Left hindlimb (tissue), 1 donor: ENCODE data around the gene MAGEA9B.
"Not testable (repeated sequence)": the region's sequence is repeated elsewhere in the genome, so short reads cannot be mapped to it uniquely, and the experiment has no call there.

Source experiments
- DNase-seq: peaks from one replicate; pipeline ENCODE4 v3.0.0-alpha.2; 2018

MAGEA9B gene

DNA sequence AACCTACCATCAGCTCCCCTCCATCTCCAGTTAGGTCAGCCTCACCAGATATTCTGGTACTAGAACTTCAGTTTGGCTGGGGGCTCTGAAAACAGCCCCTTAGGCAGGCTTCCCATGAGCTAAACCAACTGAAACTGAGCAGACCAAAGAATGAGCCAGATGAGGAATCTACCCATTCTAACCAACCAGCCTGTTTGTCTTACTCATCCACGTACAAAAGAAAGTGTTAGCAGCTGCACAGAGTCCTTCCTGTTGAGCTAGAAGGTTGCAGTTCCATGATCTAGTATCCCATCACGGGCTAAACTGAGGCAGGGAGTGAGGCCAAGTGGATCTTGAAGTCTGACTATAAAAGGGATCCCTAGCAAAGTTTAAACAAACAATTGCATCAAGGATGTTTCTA lies 17.5 kb downstream of the MAGEA9B start:
- DNase-seq = no peak

DNA sequence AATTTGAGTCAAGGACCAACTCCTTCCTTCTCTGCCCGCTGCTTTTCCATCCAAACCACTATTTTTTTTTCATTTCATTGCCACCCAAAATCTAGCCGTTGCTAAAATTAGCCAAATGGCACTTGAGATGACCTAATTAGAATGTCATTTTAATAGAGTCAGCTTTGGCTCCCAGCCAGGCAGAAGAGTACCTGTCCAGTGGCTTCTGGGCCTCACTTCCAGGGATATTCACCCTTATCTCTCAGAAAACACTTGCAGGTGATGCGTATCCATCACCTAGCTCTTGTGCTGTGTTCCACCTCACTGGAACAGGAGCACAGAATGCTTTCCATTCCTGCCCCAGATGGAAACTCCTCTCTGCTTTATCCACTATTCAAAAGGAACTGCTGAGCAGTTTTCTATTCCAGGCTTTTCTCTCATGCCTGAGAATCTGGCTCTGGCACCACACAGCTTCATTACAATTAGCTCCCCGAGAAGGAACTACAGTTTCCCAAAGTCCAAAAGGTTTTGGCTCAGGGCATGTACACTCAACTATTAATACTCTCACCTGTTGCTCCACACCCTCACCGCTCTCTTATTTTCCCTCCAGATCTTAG lies 18.5 kb downstream of the MAGEA9B start:
- no peak for DNase-seq

DNA sequence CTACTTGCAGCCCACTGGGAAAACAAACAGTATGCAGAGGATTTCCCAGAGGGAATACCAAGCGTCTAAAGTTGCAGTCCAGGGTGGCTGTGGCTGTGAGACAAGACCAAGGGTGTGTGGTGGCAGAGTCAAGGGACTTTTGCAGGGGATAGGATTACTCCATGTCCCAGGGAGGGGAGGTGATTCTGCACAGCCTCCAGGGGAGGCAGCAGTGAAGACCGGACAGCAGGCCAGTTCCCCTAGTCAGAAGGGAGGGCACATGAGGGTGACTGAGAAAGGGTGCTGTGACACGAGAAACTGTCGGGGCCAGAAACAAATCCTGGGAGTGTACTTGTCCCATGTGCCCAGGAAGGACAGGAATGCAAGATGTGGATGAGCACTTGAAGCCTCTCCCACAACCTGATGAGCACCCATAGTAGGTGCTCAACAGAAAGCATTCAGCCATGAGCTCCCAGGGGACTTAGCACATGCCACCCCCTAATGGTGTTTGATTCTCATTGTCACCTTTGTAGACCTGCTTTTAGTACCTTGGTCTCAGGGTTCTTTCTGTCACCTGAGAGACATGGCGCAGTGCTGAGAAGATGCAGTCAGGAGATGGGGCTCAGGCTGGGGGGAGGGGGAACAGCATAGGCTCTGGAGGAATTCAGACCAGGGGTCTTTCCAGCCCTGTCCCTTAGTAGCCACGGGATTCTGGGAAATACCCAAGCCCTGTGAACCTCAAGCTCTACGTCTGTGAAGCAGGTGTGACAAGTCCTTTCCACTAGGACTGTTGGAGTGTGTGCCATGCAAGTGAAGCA lies 19.4 kb downstream of the MAGEA9B start:
- no peak for DNase-seq

DNA sequence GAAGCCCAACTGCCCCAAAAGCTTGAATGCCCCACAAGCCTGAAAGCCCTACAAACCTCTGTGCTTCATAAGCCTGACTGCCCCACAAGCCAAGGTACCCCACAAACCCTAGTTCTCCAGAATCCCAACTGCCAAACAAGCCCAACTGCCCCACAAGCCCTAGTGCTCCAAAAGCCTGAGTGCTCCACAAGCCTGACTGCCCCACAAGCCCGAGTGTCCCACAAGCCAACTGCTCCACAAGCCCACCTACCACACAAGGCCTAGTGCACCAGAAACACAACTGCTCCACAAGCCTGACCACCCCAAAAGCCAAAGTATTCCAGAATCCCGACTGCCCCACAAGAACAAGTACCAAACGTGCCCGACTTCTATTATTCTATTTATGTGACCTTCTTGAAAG lies 23.9 kb downstream of the MAGEA9B start:
- no peak for DNase-seq

DNA sequence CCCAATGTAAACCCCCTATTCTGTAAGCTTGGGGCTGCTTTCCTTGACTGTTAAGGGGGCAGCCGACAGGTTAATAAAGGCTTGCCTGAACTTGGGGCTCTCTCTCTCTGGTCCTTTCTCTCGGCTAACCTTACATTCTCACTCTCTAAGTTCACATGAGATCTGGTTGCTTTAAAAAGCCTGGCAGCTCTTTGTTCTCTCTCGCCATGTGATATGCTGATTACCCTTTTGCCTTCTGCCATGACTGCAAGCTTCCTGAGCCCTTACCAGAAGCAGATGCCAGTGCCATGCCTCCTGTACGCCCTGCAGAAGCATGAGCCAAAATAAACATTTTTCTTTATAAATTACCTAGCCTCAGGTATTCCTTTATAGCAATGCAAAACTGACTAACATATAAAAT lies 32.0 kb downstream of the MAGEA9B start:
- not testable (repeated sequence) for DNase-seq

DNA sequence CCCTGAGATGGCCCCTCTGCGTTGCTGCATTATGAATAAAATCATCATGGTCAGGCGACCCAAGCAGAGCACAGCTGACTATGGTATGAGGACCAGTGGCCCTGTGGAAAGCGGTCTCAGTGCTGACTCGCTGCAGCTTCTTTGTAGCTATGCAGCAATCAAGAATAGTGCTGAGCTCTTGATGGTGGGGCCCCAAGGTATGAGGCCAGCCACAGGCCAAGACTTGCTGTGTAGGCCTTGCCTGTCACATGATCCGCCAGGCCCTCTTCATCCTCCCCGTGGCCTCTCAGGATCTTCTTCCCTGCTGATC lies 35.4 kb downstream of the MAGEA9B start:
- not testable (repeated sequence) for DNase-seq

DNA sequence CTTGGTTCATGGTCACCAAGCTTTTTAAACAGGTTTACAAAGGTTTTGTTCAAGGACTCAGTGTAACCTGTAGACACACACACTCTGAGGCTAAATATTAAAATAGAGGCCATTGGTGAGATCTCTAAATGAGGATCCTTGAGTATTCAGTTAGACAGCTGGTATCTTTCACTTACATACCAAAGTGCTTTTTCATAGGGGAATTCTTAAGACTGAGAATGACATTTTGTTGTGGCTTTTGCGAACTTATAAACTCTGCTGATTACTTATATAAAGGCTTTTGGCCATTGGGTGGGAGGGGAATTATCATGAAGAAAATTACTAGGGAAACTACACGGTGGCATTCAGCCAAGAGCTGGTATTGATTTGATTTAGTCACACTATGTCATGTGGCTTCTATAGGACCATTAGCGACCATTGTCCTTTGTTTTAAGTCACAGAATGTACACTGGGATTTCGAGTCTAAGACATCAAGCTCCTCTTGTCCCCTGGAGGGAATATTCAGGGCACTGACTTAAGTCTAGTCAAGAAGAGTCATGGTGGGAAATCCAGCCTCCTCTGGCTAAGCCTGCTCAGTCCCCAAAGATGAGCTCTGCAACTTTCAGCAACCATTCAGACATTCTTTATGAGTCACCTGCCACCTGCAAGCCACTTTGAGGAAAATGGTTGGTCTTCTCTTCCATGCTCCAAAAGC lies 35.9 kb downstream of the MAGEA9B start:
- DNase-seq = not testable (repeated sequence)

DNA sequence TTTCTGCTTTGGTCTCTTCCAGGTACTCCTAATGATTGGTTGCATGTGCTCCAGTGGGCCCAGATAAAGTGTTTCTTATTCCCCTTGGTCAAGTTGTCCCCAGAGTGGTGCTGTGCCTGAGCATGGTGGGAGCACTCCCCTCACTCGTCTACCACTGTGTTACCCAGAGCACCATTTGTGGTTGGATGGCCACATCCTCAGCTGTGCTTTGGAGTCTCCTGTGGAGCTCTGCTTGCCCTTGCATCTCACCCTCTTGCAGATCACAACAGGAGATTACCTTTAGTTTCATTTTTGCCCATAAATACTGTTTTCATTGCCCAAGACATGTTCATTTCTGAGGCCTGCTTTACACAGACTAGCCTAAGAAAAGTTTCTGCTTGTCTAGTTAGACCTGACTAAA lies 36.8 kb downstream of the MAGEA9B start:
- not testable (repeated sequence) for DNase-seq

DNA sequence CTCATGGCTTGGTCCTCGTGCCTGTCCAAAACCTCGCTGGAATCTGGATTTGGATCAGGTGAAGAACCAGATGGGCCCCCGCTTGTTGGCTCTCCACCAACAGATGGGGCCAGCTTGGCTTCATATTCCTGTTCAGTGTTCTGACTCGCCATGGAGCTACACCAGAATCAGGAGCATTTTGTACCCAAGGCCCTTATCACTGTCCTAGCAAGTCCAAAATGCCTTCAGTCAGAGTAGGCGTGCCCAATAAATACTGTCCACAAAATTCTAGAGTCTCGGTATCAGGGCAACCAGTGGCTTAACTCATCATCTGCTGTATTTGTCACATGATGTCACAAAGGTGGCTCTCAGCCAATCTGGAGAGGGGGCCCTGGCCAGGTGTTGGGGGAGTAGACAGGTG lies 37.6 kb downstream of the MAGEA9B start, which contains the start of gene HSFX3:
Gene HSFX3 (minus strand): TSS at position 224 of the 400 bp plus-strand sequence. CDS start 72 bp downstream, at position 152.
- DNase-seq = not testable (repeated sequence)

DNA sequence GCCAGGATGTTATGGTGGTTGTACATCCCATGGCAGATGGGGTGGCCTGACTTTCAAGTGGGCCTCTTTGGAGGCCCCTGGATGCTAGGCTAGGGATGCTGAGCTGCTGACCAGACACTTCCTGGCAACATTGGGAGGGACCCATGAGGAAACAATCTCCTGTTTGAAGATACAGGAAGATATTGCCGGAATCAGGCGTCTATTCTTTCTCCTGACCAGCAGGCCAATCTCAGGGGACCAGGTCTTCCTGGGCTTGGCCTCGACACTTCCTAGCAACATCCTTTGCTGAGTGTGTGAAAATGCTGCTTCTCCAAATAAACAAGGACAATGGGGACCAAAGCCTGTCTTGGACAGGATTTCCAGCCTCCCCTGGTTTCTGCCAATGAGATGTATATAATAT lies 39.5 kb downstream of the MAGEA9B start:
- DNase-seq = not testable (repeated sequence)

DNA sequence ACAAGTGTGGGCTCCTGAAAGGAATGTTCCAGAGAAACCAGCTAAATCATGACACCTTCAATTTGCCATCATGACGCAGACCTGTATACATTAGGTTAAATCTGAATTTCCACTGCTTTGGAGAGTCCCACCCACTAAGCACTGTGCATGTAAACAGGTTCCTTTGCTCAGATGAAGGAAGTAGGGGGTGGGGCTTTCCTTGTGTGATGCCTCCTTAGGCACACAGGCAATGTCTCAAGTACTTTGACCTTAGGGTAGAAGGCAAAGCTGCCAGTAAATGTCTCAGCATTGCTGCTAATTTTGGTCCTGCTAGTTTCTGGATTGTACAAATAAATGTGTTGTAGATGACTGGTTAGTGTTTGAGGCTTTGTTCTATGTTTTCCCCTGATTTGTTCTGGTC lies 40.3 kb downstream of the MAGEA9B start:
- not testable (repeated sequence) for DNase-seq

DNA sequence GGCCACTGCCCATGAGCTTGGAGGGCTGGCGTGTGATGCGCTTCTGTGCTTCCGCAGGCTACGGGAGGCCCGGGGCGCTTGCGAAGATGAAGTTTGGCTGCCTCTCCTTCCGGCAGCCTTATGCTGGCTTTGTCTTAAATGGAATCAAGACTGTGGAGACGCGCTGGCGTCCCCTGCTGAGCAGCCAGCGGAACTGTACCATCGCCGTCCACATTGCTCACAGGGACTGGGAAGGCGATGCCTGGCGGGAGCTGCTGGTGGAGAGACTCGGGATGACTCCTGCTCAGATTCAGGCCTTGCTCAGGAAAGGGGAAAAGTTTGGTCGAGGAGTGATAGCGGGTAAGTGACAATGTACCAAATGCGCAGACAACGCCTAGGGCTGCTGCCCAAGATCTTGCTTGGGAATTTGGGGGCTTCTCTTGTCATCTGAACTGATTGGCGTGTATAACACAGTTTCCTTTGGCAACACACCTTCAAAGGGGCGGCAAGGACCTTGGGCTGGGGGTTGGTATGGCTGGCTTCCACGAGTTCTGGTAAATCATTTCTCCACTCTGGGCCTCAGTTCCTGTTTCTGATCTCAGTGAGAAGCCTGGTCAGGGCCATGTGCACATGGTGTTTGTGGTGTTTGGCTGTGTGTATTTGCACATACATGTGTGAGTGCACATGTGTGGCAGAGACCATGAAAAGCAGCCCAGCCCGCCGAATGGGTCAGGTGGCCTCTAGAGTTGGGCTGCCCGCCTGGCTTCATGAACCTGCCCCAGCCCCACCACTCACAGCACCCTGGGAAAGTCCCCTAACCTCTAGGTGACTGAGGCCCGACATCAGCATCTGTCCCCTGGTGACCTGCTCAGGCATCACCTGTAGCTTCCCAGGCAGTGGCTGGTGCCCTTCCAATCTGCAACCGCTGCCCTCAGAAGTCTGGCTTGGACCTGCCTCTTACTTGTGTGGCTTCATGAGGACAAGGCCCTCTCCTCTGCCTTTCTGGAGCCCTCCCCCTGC lies 41.4 kb downstream of the MAGEA9B start:
- not testable (repeated sequence) for DNase-seq

DNA sequence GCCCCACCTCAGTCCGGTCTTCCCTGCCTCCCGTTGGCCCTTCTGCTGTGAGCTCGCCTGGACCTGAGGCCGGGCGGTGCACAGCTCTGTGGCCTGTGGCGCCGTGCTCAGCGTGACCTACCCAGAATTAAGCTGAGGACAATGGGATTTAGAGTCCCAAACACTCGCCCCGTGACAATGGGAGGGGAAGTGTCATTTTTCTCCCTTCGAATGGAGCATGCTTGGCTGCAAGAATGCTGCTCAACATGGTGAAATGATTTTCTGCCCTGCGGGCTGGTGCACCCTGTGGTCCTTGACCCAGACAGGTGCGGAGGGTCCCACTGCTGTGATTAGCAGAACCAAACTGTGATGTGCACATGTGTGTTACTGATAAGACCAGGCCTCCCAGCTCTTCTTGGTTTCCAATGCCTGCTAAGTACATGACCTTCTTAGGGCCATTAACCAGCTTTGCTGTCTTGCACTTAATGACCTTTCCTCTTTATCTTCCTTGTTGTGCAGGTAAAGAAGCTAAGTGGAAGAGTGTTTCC lies 45.7 kb downstream of the MAGEA9B start:
- no peak for DNase-seq

DNA sequence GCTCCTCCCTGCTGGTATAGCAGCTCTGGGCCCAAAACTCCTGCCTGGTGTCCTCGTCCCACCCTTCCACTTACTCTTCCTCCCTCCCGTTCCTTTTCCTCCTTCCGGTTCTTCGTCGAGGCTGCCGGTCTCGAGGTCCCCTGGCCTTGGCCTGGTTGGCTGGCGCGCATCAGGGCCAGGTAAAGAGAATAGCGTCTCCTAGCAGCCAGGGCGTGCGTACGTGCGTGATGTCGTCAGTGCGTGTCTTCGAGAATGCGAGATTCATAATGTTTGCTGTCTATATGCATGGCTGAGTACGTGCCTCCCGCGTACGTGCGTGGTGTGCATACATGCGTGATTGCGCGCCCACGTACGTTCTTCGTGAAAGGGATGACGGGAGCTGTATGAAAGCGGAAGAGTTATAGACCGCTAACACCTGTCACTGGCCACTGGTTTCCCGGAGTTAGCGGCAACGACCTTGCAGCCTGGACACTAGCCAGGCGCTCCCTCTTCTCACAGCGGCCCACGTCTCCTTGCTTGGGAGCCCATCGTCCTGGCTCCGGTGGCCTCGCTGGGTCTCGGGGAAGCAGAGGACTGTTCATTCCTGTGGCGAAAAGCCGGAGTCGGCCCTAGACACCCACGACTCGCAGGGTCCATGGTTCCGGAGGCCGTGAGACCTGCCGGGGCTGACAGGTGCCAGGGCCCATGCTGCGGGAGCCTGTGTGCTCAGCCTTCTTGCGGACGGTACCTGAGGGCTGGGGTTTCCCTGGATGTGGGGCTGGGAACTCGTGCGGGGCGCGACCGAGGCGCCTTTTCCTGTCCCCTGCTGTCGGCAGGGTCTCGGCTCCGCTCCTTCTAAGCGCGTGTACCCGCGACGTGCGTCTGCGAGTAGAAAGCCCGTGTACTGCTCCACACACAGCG lies 46.4 kb downstream of the MAGEA9B start, which contains the start of gene EOLA1:
Gene EOLA1 (plus strand): TSS at position 392 of the 900 bp plus-strand sequence. CDS start 4,619 bp downstream, outside the sequence.
- DNase-seq = no peak

DNA sequence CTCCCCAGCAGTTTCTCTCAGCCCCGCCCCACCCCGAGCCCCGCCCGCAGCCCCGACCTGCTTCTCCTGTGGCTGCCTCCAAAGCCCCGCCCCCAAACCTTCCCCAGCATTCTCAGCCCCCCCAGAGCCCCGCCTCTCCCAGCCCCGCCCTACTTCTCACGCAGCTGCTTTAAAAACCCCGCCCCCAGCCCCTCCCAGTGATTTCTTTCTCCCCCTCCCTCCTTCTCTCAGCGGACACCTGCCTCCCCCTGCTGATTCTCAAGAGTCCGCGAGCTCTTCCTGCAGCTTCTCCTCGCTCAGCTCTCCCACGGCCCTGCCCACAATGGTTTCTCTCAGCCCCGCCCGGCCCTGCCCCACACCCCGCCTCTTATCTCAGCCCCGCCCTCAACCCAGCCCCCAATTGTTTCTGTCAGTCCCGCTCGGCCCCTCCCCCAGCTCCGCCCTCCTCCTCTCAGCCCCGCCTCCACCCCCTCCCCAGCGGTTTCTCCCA lies 47.1 kb downstream of the MAGEA9B start:
- DNase-seq = peak; percentile 96

DNA sequence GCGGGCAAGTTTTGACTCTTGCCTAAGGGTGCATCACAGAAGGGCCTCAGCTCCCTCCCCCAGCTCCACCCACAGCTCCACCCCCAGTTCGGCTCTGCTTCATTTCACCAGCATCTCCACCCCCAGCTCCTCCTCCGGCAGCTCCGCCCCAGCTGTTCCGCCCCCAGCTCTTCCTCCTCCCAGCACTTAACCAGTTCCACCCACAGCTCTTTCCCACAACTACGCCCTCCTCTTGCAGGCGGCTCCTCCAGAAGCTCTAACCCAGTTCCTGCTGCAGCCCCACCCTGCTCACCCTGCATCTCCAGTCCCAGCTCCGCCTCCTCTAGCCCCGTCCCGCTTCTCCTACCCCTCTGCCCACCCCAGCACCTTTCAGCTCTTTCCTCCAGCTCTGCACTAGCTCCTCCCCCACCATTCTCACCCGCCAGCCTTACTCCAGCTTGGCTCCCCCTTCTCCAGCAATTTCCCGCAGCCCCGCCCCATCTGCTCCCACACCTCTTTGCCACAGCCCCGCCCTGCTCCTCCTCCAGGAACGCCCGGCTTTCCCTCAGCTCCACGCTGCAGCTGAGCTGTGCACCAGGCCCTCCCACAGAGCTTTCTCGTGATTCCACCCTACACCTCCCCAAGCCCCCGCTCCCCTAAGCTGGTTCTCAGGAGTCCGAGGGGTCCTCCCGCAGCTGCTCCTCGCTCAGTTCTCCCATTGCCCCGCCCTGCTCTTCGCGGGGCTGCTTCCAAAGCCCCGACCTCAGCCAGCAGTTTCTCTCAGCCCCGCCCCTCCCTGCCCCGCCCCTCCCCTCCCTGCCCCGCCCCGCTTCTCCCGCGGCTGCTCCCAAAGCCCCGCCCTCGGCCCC lies 47.8 kb downstream of the MAGEA9B start:
- DNase-seq = peak; percentile 93

DNA sequence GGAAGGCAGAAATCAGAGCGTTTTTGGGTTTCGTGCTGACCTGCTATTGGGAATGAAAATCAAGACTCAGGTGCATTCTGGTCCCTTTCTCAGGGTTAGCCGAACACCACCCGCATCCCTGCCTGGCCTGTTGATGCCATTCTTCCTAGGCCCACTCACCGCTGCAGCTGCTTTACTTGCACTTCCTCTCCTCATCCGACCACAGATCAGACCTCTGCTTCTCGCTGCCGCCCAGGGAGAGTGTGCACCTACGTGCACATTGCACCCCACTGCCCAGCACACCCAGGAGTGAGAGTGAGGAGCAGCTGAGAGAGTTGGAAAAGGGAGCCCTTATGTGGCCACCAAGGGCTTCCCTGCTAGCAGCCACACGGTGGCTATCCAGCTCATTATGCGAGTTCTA lies 49.8 kb downstream of the MAGEA9B start:
- DNase-seq = not testable (repeated sequence)

DNA sequence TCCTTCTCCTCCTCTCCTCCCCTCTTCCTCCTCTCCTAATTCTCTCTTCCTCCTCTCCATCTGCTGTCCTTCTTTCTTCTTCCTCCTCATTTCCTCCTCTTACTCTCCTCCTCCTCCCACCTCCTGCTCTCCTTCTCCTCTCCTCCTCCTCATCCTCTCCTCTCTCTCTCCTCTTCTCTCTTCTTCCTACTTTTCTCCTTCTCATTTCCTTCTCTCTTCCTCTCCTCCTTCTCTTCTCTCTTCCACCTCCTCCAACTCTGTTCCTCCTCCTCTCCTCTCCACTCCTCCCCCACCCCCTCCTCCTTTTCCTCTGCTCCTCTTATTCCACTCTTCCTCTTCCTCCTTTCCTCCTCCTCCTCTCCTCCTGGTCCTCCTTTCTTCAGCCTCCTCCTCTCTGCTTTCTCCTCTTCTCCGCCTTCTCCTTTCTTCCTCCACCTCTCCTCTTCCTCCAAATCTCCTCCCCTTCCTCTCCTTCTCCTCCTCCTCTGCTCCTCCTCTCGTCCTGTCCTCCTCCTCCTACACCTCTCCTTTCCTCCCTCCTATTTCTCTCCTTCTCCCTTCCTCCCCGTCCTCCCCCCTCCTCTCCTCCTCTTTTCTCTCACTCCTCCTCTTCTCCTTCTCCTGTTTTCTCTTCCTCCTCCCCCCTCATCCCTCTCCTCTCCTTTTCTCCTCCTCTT lies 52.2 kb downstream of the MAGEA9B start:
- not testable (repeated sequence) for DNase-seq

DNA sequence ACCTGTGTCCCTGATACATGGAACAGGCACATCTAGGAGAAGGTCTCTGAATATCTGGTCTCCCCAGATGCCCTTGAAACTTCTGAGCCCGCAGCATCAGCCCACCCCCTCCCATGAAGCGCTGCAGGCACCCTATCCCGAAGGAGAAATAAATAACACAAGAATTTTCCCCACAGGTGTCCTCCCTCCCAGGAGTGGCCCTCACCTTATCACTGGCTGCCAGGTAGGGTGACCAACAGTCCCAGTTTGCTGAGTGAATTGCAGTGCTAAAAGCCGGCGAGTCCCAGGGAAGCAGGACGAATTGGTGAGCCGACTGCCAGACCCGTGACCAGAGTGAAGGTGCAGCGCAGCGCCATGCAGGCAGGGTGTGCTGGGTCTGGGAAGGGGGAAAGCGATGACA lies 53.3 kb downstream of the MAGEA9B start:
- not testable (repeated sequence) for DNase-seq
